GM10266 (cell line): ENCODE measurements around the gene H2AZ2.
A peak's percentile ranks its signal among the peaks of the same experiment; 100 is the strongest.

ENCODE experiments used
- DNase-seq: peaks from one replicate; pipeline ENCODE4 v3.0.0; 2012; ENCODE audit errors: extremely low spot score
- CTCF ChIP-seq: IDR thresholded peaks from 2 replicates; pipeline ENCODE4 v1.5.1; 2012; ENCODE audit warnings: mild to moderate bottlenecking, low read depth; ENCODE audit not compliant: control insufficient read depth, insufficient read depth; ENCODE audit errors: missing control alignments

H2AZ2 gene

GRCh38 chr7:44847920-44848634 is at the start of gene H2AZ2:
TSS of gene H2AZ2 (minus strand) at chr7:44848087. CDS start at chr7:44847971, 116 bp downstream.
- no peak for TF ChIP-seq CTCF
- peak; percentile 98 for DNase-seq

- no peak for DNase-seq
- TF ChIP-seq CTCF, result no peak
These were observed 49.4 kb upstream of the H2AZ2 start for GRCh38 chr7:44897309-44897708.

- DNase-seq, result no peak
- TF ChIP-seq CTCF, result no peak
These were observed 47.1 kb upstream of the H2AZ2 start for GRCh38 chr7:44894888-44895580.

DNA sequence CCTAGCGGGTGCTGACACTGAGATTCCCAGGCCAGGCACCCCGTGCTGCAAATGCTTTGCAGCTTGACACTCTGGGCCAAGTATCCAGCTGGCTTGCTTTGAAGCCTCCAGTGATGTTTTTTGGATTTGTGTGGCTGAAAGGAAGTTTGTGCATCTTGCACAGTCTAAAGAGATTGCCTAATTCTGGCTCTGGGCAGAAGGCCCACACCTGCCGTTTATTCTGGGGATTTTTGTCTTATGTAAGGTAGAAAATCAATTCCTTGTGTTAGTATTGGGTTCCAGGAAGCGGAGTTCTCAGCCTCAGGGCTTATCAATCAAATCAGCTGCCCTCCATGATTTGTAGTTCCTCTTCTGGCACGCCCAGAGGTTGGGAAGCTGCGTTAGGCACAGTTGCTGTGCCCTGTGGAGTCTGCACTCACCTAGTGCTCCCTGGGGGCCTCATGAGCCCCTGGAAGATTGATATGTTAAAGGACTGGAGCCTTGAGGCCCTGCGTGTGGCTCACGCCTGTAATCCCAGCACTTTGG is 45.9 kb upstream of the H2AZ2 start:
- no peak for DNase-seq
- no peak for TF ChIP-seq CTCF

DNA sequence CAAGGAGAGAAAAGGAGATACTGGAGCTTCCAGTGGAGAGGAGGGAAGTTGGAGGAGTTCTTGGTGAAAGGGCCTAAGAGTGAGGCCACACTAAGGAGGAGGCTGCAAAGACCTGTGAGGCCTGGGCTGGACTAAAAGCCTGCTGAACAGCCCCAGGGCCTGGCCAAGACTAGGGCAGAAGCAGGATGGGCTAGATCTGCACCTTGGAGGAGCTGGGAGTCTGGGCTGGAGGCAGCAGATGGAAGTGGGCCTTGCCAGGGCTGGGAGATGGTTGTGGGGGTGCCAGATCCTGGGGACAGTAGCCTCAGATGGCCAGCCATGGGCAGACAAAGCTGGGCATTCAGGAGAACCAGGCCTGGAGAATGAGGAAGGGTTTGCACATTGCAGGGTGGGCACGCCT is 43.9 kb upstream of the H2AZ2 start:
- DNase-seq, result no peak
- no peak for TF ChIP-seq CTCF

- TF ChIP-seq CTCF, result no peak
- DNase-seq, result no peak
These were observed 43.5 kb upstream of the H2AZ2 start for GRCh38 chr7:44891372-44891771.
